ENCODE measurements around the gene CNST. TPM values are rescaled to one million over a fixed set of nuclear protein-coding genes. Genes with fewer than 3 reads are reported as not detected.

The CNST gene
- total and polyA plus RNA-seq, 9 of the 15 experiments (the other 6 are each of a cell fraction or from before 2014, with no cell fraction given) = 17.0 to 55.3 (median 30.8) TPM

- TF ChIP-seq HMBOX1 (IDR thresholded peaks at IDR 0.05) (no peak), FOXK1 (CRISPR knock-in tag; IDR thresholded peaks at IDR 0.05; ENCODE audit: borderline replicate concordance) (no peak), FOXJ2 (tag; IDR thresholded peaks at IDR 0.05) (no peak), ZHX1 (conservative IDR thresholded peaks at IDR 0.05; ENCODE audit: low read length) (no peak), MYBL2 (IDR thresholded peaks at IDR 0.05; ENCODE audit: low read depth) (0 out of 2 replicates have a peak, but pooled peaks have one; percentile 29), MYBL2 (CRISPR knock-in tag; IDR thresholded peaks at IDR 0.05; ENCODE audit: borderline replicate concordance) (no peak), L3MBTL2 (IDR thresholded peaks at IDR 0.05) (peak; percentile 66), TRIM24 (IDR thresholded peaks at IDR 0.05) (no peak; a peak in 1 of 4 replicates), HINFP (tag; conservative IDR thresholded peaks at IDR 0.05; ENCODE audit: low read depth) (peak; percentile 76), POLR3G (IDR thresholded peaks at IDR 0.05; ENCODE audit: extremely low read depth, insufficient read length, insufficient replicate concordance) (no peak), NCOA1 (IDR thresholded peaks at IDR 0.05; ENCODE audit: low read depth) (no peak), SUPT5H (IDR thresholded peaks at IDR 0.05) (0 out of 2 replicates have a peak, but pooled peaks have one; percentile 22), HEY1 (CRISPR knock-in tag; IDR thresholded peaks at IDR 0.05; ENCODE audit: borderline replicate concordance) (no peak), ZNF707 (CRISPR knock-in tag; conservative IDR thresholded peaks at IDR 0.05) (no peak), POLR2AphosphoS5 (IDR thresholded peaks at IDR 0.05; ENCODE audit: control insufficient read depth, insufficient read depth, low read depth, low read length) (peak; percentile 33; the same call in 1 of the 2 replicates), RBM14 (IDR thresholded peaks at IDR 0.05; ENCODE audit: borderline replicate concordance, insufficient read depth, low read depth, low read length) (no peak), ZBTB5 (IDR thresholded peaks at IDR 0.05) (peak; percentile 66; the same call in 1 of the 2 replicates), COPS2 (conservative IDR thresholded peaks at IDR 0.05) (no peak), ZNF212 (CRISPR knock-in tag; IDR thresholded peaks at IDR 0.05) (no peak)
Measured at GRCh38 chr1:246699095-246699735, 133.0 kb downstream of the CNST start (continued).

Measured in K562 (cell line).